H9 (cell line): ENCODE measurements around the gene LSP1. TPM values are rescaled to one million over a fixed set of nuclear protein-coding genes. Genes with fewer than 3 reads are reported as not detected.

ENCODE experiments used
- DNase-seq: peaks from one replicate; pipeline ENCODE4 v3.0.0-alpha.2; 2017
- H2AFZ ChIP-seq: one replicate; pipeline ENCODE4 v1.6.1; 2013; ENCODE audit warnings: mild to moderate bottlenecking, low read length, control low read depth, moderate library complexity
- H2AK5ac ChIP-seq: 2 replicates; pipeline ENCODE4 v1.6.1; 2013; ENCODE audit warnings: low read length, control low read depth, mixed read lengths; ENCODE audit not compliant: insufficient read length
- H2BK120ac ChIP-seq: one replicate; pipeline ENCODE4 v1.6.1; 2013; ENCODE audit warnings: low read depth, mild to moderate bottlenecking, low read length, control low read depth, inconsistent platforms; ENCODE audit not compliant: poor library complexity, severe bottlenecking
- H2BK12ac ChIP-seq: 2 replicates; pipeline ENCODE4 v1.6.1; 2013; ENCODE audit warnings: low read length, control low read depth, mixed read lengths, low read depth; ENCODE audit not compliant: insufficient read length
- H2BK15ac ChIP-seq: 2 replicates; pipeline ENCODE4 v1.6.1; 2013; ENCODE audit warnings: low read depth, low read length, control low read depth
- H2BK20ac ChIP-seq: one replicate; pipeline ENCODE4 v1.6.1; 2013; ENCODE audit warnings: low read depth, mild to moderate bottlenecking, low read length, control low read depth, inconsistent platforms; ENCODE audit not compliant: poor library complexity, severe bottlenecking
- H2BK5ac ChIP-seq: 2 replicates; pipeline ENCODE4 v1.6.1; 2013; ENCODE audit warnings: low read length, control low read depth, mixed read lengths; ENCODE audit not compliant: insufficient read length
- H3K14ac ChIP-seq: 2 replicates; pipeline ENCODE4 v1.6.1; 2013; ENCODE audit warnings: low read length, control low read depth; ENCODE audit not compliant: insufficient read depth
- H3K18ac ChIP-seq: 2 replicates; pipeline ENCODE4 v1.6.1; 2013; ENCODE audit warnings: low read depth, mild to moderate bottlenecking, mixed read lengths, low read length, control low read depth; ENCODE audit not compliant: insufficient read length
- H3K23ac ChIP-seq: 2 replicates; pipeline ENCODE4 v1.6.1; 2013; ENCODE audit warnings: low read length, control low read depth, mixed read lengths, low read depth; ENCODE audit not compliant: insufficient read length
- H3K23me2 ChIP-seq: 2 replicates; pipeline ENCODE4 v1.6.1; 2013; ENCODE audit warnings: low read depth, mild to moderate bottlenecking, mixed read lengths, low read length, control low read depth; ENCODE audit not compliant: insufficient read length, poor library complexity, severe bottlenecking
- H3K27ac ChIP-seq: 2 replicates; pipeline ENCODE4 v1.5.1; 2013; ENCODE audit warnings: low read length, control low read depth, mixed read lengths, low read depth; ENCODE audit not compliant: insufficient read length
- H3K27me3 ChIP-seq: 2 replicates; pipeline ENCODE4 v1.6.1; 2013; ENCODE audit warnings: low read length, control low read depth, inconsistent platforms; ENCODE audit not compliant: insufficient read depth
- H3K4ac ChIP-seq: 2 replicates; pipeline ENCODE4 v1.6.1; 2013; ENCODE audit warnings: low read depth, mild to moderate bottlenecking, control low read depth, inconsistent platforms, low read length, moderate library complexity
- H3K4me1 ChIP-seq: 2 replicates; pipeline ENCODE4 v1.6.1; 2013; ENCODE audit warnings: low read length, control low read depth, inconsistent platforms; ENCODE audit not compliant: insufficient read depth
- H3K4me2 ChIP-seq: 2 replicates; pipeline ENCODE4 v1.6.1; 2013; ENCODE audit warnings: low read length, control low read depth, mixed read lengths; ENCODE audit not compliant: insufficient read length, insufficient read depth
- H3K56ac ChIP-seq: 2 replicates; pipeline ENCODE4 v1.6.1; 2013; ENCODE audit warnings: low read depth, mild to moderate bottlenecking, mixed read lengths, low read length, control low read depth; ENCODE audit not compliant: insufficient read length
- H3K79me1 ChIP-seq: 2 replicates; pipeline ENCODE4 v1.6.1; 2013; ENCODE audit warnings: low read depth, mild to moderate bottlenecking, moderate library complexity, low read length, control low read depth, inconsistent platforms; ENCODE audit not compliant: insufficient read depth, poor library complexity, severe bottlenecking
- H3K79me2 ChIP-seq: 2 replicates; pipeline ENCODE4 v1.6.1; 2013; ENCODE audit warnings: low read length, control low read depth, inconsistent platforms; ENCODE audit not compliant: insufficient read depth
- H3K9ac ChIP-seq: 2 replicates; pipeline ENCODE4 v1.6.1; 2013; ENCODE audit warnings: low read length, control low read depth, mixed read lengths; ENCODE audit not compliant: insufficient read length; ENCODE audit errors: extremely low read depth
- H3K9me3 ChIP-seq: one replicate; pipeline ENCODE4 v1.6.1; 2013; ENCODE audit warnings: low read depth, low read length, inconsistent platforms; ENCODE audit not compliant: control insufficient read depth
- H3T11ph ChIP-seq: one replicate; pipeline ENCODE4 v1.6.1; 2013; ENCODE audit warnings: mild to moderate bottlenecking, low read length, control low read depth, inconsistent platforms
- H4K20me1 ChIP-seq: one replicate; pipeline ENCODE4 v1.6.1; 2013; ENCODE audit not compliant: control insufficient read depth, insufficient read length, insufficient read depth
- H4K5ac ChIP-seq: 2 replicates; pipeline ENCODE4 v1.6.1; 2013; ENCODE audit warnings: low read depth, mild to moderate bottlenecking, mixed read lengths, low read length, control low read depth; ENCODE audit not compliant: insufficient read length
- H4K8ac ChIP-seq: replicated peaks from 2 replicates; pipeline ENCODE4 v1.6.1; 2013; ENCODE audit warnings: low read length, control low read depth, mixed read lengths, low read depth; ENCODE audit not compliant: insufficient read length
- H4K91ac ChIP-seq: 2 replicates; pipeline ENCODE4 v1.6.1; 2013; ENCODE audit warnings: low read depth, mild to moderate bottlenecking, moderate library complexity, mixed read lengths, low read length, control low read depth; ENCODE audit not compliant: insufficient read length
- H3K27ac Mint-ChIP-seq, 3 experiments: 2 replicates in 2 of 3; 3 replicates in 1 of 3; pipeline ENCODE4 v1.8.0; 2020 to 2021; ENCODE audit warnings: mixed read lengths in 3 of 3, mild to moderate bottlenecking in 1 of 3, moderate library complexity in 1 of 3
- H3K27me3 Mint-ChIP-seq: 2 replicates; pipeline ENCODE4 v1.8.0; 2021; ENCODE audit warnings: low read depth, mild to moderate bottlenecking, moderate library complexity, mixed read lengths
- H3K36me3 Mint-ChIP-seq, 3 experiments: 2 replicates in 2 of 3; 3 replicates in 1 of 3; pipeline ENCODE4 v1.8.0; 2020 to 2021; ENCODE audit warnings: low read depth in 3 of 3, mixed read lengths in 3 of 3; ENCODE audit not compliant: insufficient read depth in 1 of 3
- H3K4me1 Mint-ChIP-seq, 2 experiments: 2 replicates each; pipeline ENCODE4 v1.8.0; 2020; ENCODE audit warnings: mixed read lengths in 2 of 2
- H3K4me3 Mint-ChIP-seq, 2 experiments: 2 replicates in 1 of 2; 3 replicates in 1 of 2; pipeline ENCODE4 v1.8.0; 2020 to 2021; ENCODE audit warnings: mild to moderate bottlenecking in 2 of 2, mixed read lengths in 2 of 2, moderate library complexity in 1 of 2
- H3K9me3 Mint-ChIP-seq, 2 experiments: 2 replicates in 1 of 2; 3 replicates in 1 of 2; pipeline ENCODE4 v1.8.0; 2020; ENCODE audit warnings: mild to moderate bottlenecking in 2 of 2, mixed read lengths in 2 of 2, moderate library complexity in 1 of 2
- CTCF ChIP-seq: fragments of 200-600 bp; sonication (generic); conservative IDR thresholded peaks from 3 replicates; pipeline ENCODE4 v1.8.0; 2021; ENCODE audit warnings: antibody characterized with exemption, mild to moderate bottlenecking
- WGBS: extraction: QIAGEN DNeasy Blood & Tissue Kit; methylation state at CpG from one replicate; pipeline ENCODE4 v1.1.7; 2013; ENCODE audit warnings: missing lambda C conversion rate, low lambda C conversion rate, mixed read lengths; ENCODE audit not compliant: insufficient read length; ENCODE audit errors: extremely low coverage; 5-methylcytosine and 5-hydroxymethylcytosine counted together
- long read RNA-seq: library from polyadenylated mRNA; unstranded; transcript quantifications from one replicate; pipeline ENCODE4 v2.0.0, GENCODE V29; 2020
- total RNA-seq: library from RNA; stranded (reverse); gene quantifications from 2 replicates; pipeline ENCODE4 v1.2.1, GENCODE V29; 2021

Gene LSP1
- not detected in 2 replicates for total RNA-seq
- long read RNA-seq, result 0 reads

- Histone ChIP-seq H3K4ac (no peak within 1 kb of the TSS), H3K18ac (no peak within 1 kb of the TSS), H3T11ph (no peak within 1 kb of the TSS), H2BK120ac (no peak within 1 kb of the TSS), H3K4me1 (no peaks in the 10 kb centered on the region), H4K91ac (no peak within 1 kb of the TSS), H2BK15ac (no peak within 1 kb of the TSS), H3K14ac (no peak within 1 kb of the TSS; the same call in 1 of the 2 replicates), H3K23ac (no peak within 1 kb of the TSS), H3K4me2 (no peak within 1 kb of the TSS), H3K27me3 (no peaks in the 10 kb centered on the region), H3K79me2 (no peaks in the 10 kb centered on the region), H3K56ac (no peak within 1 kb of the TSS), H3K79me1 (no peaks in the 10 kb centered on the region), H4K5ac (no peak within 1 kb of the TSS), H2BK12ac (no peak within 1 kb of the TSS), H3K9ac (no peak within 1 kb of the TSS), H2BK5ac (no peak within 1 kb of the TSS), H2AK5ac (no peak within 1 kb of the TSS), H4K8ac (no peak within 1 kb of the TSS), H3K27ac (no peak within 1 kb of the TSS), H3K9me3 (no peaks in the 10 kb centered on the region), H3K23me2 (no peaks in the 10 kb centered on the region), H2BK20ac (no peak within 1 kb of the TSS), H4K20me1 (no peaks in the 10 kb centered on the region), H2AFZ (no peak within 1 kb of the TSS)
- Mint-ChIP-seq H3K27me3 (peaks cover 10% of the 10 kb centered on the region), H3K9me3 (no peaks in the 10 kb centered on the region), H3K27ac (no peak within 1 kb of the TSS; a peak in 2 of 7 replicates), H3K4me1 (peaks cover 2 to 3% of the 10 kb centered on the region in 2 experiments; a peak in 2 of 4 replicates), H3K36me3 (no peaks in the 10 kb centered on the region), H3K4me3 (no peak within 1 kb of the TSS)
- WGBS, result no CpG with 5 or more reads among the region's 18 CpGs
- DNase-seq, result no peak
- TF ChIP-seq CTCF, result no peak
Measured at GRCh38 chr11:1852877-1853276, at the start of gene LSP1. TSS of gene LSP1 (plus strand) at chr11:1853084. CDS start at chr11:1853145, 61 bp downstream.
